Small intestine (tissue), 7 donors: ENCODE results near the gene CXCL13. TPM values are rescaled to one million over a fixed set of nuclear protein-coding genes. Genes with fewer than 3 reads are reported as not detected.
"Not testable (repeated sequence)": the region's sequence is repeated elsewhere in the genome, so short reads cannot be mapped to it uniquely, and the experiment has no call there.

Experiments used
- DNase-seq, 2 donors: peaks; one replicate each; pipeline versions ENCODE4 v3.0.0 to v3.0.0-alpha.2; 2013
- FAIRE-seq: peaks from 2 replicates; lab custom pipeline; 2012; peaks lifted over from hg19 to GRCh38; lab: Jason Lieb, UNC
- H3K27ac ChIP-seq, 3 donors: one replicate each; pipeline ENCODE4 v1.5.1; 2013; ENCODE audit warnings: low read length in 2 of 3, mild to moderate bottlenecking in 2 of 3, control low read depth in 1 of 3, inconsistent platforms in 1 of 3, low read depth in 1 of 3, moderate library complexity in 1 of 3
- H3K27me3 ChIP-seq, 3 donors: one replicate each; pipeline ENCODE4 v1.6.1; 2013; ENCODE audit warnings: low read length in 3 of 3, inconsistent platforms in 1 of 3; ENCODE audit not compliant: control insufficient read depth in 3 of 3, insufficient read depth in 3 of 3
- H3K36me3 ChIP-seq, 3 donors: one replicate each; pipeline ENCODE4 v1.6.1; 2013; ENCODE audit warnings: low read length in 3 of 3, inconsistent platforms in 1 of 3, low read depth in 1 of 3, mild to moderate bottlenecking in 1 of 3, moderate library complexity in 1 of 3; ENCODE audit not compliant: control insufficient read depth in 3 of 3, insufficient read depth in 2 of 3
- H3K4me1 ChIP-seq, 3 donors: one replicate each; pipeline ENCODE4 v1.6.1; 2013; ENCODE audit warnings: low read length in 2 of 3, inconsistent platforms in 1 of 3, low read depth in 1 of 3, mild to moderate bottlenecking in 1 of 3, moderate library complexity in 1 of 3; ENCODE audit not compliant: control insufficient read depth in 3 of 3, insufficient read depth in 2 of 3
- H3K4me3 ChIP-seq, 3 donors: one replicate each; pipeline ENCODE4 v1.5.1; 2013; ENCODE audit warnings: low read length in 3 of 3, control low read depth in 1 of 3, inconsistent platforms in 1 of 3, low read depth in 1 of 3, mild to moderate bottlenecking in 1 of 3, moderate library complexity in 1 of 3
- H3K9me3 ChIP-seq, 2 donors: one replicate each; pipeline ENCODE4 v1.6.1; 2013; ENCODE audit warnings: low read depth in 1 of 2, low read length in 1 of 2; ENCODE audit not compliant: control insufficient read depth in 2 of 2, insufficient read depth in 1 of 2
- WGBS, 3 donors: extraction: QIAGEN DNeasy Blood & Tissue Kit; methylation state at CpG; one replicate each; pipeline ENCODE4 v1.1.7; 2013; 5-methylcytosine and 5-hydroxymethylcytosine counted together
- polyA plus RNA-seq, 4 donors: library from polyadenylated mRNA; stranded (reverse) in 3 of 4; unstranded in 1 of 4; fragments of 200-250 nt in 3 of 4; fragments of 120-200 nt in 1 of 4; gene quantifications; one replicate each; pipeline versions ENCODE4 v1.2.1 to v1.2.3, GENCODE V29; 2013
- donor health status: healthy with polysubstance abuse.
- donor health status: control.
- donor health status: control.
- donor health status: Bipolar disorder and iron deficiency.
- donor health status: healthy.

Gene CXCL13
- polyA plus RNA-seq, 4 donors = 0.67 to 16.7 (median 1.9) TPM

- WGBS, 3 donors = 13 to 45% (median 40%) methylated on average over 2 of the region's 2 CpGs
- H3K27ac ChIP-seq = no peak overlapping the region
- FAIRE-seq = no peak
Measured at GRCh38 chr4:77653162-77653758, 47.6 kb downstream of the CXCL13 start.

GRCh38 chr4:77660318-77660717 lies 54.7 kb downstream of the CXCL13 start:
- H3K27me3 ChIP-seq, H3K9me3 ChIP-seq, H3K36me3 ChIP-seq, H3K4me3 ChIP-seq, H3K27ac ChIP-seq, DNase-seq, H3K4me1 ChIP-seq, FAIRE-seq: not testable (repeated sequence)
- 75 to 93% (median 86%) methylated on average over 5 of the region's 5 CpGs for WGBS, 3 donors

More at GRCh38 chr4:77653162-77653758, 47.6 kb downstream of the CXCL13 start:
- no peak overlapping the region for H3K4me3 ChIP-seq
- no peak for DNase-seq
- no peaks in the 10 kb centered on the region for H3K9me3 ChIP-seq
- no peaks in the 10 kb centered on the region for H3K27me3 ChIP-seq
- peaks cover 4 to 13% (median 5%) of the 10 kb centered on the region in 3 donors for H3K4me1 ChIP-seq
- H3K36me3 ChIP-seq = no peaks in the 10 kb centered on the region

Other genes with a start within 250 kb of the CXCL13 start
- 10 to 100 TPM in 1 of 4 donors, 1 to 10 TPM in 3; 5.9 to 31.0 (median 7.5) TPM for gene CNOT6L, start 213.5 kb downstream of the CXCL13 start, polyA plus RNA-seq